Esophagus muscularis mucosa (tissue), 4 donors: Measurements from ENCODE around the gene ST8SIA2. TPM values are rescaled to one million over a fixed set of nuclear protein-coding genes. Genes with fewer than 3 reads are reported as not detected.

Source experiments
- DNase-seq: peaks from one replicate; pipeline ENCODE4 v3.0.0-alpha.2; 2017; ENCODE audit errors: extremely low spot score
- H3K27ac ChIP-seq, 4 donors: fragments of 200-600 bp; sonication (generic); replicated peaks in 1 of 4; 1 replicate in 3 of 4; 2 replicates in 1 of 4; pipeline ENCODE4 v1.5.1; 2016 to 2019; ENCODE audit warnings: mild to moderate bottlenecking in 1 of 4
- H3K27me3 ChIP-seq, 4 donors: fragments of 200-600 bp; sonication (generic); one replicate each; pipeline versions ENCODE4 v1.5.1 to v1.6.0; 2016 to 2019
- H3K36me3 ChIP-seq, 4 donors: fragments of 200-600 bp; sonication (generic); one replicate each; pipeline ENCODE4 v1.5.1; 2016 to 2019
- H3K4me1 ChIP-seq, 4 donors: fragments of 200-600 bp; sonication (generic); one replicate each; pipeline ENCODE4 v1.5.1; 2016 to 2019
- H3K4me3 ChIP-seq, 4 donors: fragments of 200-600 bp; sonication (generic); 1 replicate in 2 of 4; 2 replicates in 2 of 4; pipeline ENCODE4 v1.5.1; 2016 to 2019; ENCODE audit warnings: mild to moderate bottlenecking in 4 of 4, moderate library complexity in 1 of 4
- H3K9me3 ChIP-seq, 4 donors: fragments of 200-600 bp; sonication (generic); 1 replicate in 3 of 4; 2 replicates in 1 of 4; pipeline ENCODE4 v1.5.1; 2016 to 2019
- EP300 ChIP-seq: sonication (generic); formaldehyde crosslinking; IDR thresholded peaks from one replicate; pipeline ENCODE4 v1.6.1; 2017; ENCODE audit warnings: antibody characterized with exemption
- POLR2A ChIP-seq: fragments of 450-650 bp; IDR thresholded peaks from one replicate; pipeline ENCODE4 v1.6.1; 2017; ENCODE audit warnings: antibody characterized with exemption, moderate library complexity, mild to moderate bottlenecking, low read depth
- POLR2AphosphoS5 ChIP-seq, 2 donors: sonication (generic); formaldehyde crosslinking; IDR thresholded peaks; one replicate each; pipeline ENCODE4 v1.6.1; 2017; ENCODE audit warnings: antibody characterized with exemption in 2 of 2
- WGBS: methylation state at CpG from one replicate; pipeline ENCODE4 v1.1.5; 2018; 5-methylcytosine and 5-hydroxymethylcytosine counted together
- intact Hi-C: fragments of 100-400 bp; cut with DNase I; formaldehyde crosslinking; loops from one replicate; pipeline ENCODE4 v1.15.1; 2023
- total RNA-seq, 4 donors: library from RNA; depleted of rRNA; stranded (reverse); fragments of >200 nt; gene quantifications; one replicate each; pipeline versions ENCODE4 v1.1.0 to v1.2.1, GENCODE V29; 2016
- TF ChIP-seq, protein P1 (sequence below), 3 experiments: fragments of 200-600 bp in 2 of 3; fragments of 450-650 bp in 1 of 3; sonication (generic) in 2 of 3; IDR thresholded peaks; one replicate each; pipeline ENCODE4 v1.5.1; 2017 to 2019; ENCODE audit warnings: antibody characterized with exemption in 3 of 3, mild to moderate bottlenecking in 2 of 3, moderate library complexity in 1 of 3

The ST8SIA2 gene
- total RNA-seq, 4 donors from 2014 or later = 0.13 to 0.57 (median 0.50) TPM; not detected in 1

DNA sequence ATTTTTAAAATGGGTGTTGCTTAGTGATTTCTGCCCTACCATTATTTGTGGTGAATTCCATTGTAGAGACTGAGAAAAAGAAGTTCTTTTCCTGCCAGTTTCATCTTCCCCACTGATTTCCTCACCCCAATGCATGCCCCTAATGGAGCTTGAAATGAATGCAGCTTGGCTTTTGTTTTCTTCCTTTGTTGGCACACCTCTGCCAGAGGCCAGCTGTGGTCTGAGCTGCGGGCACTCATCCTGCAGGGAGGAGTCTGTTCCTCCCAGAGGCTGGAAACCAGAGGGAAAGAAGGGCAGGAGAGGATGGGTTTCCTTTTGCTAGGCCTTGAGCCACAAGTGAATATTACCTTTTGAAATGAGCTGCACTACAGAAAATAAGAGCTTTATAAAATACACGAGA, 9.3 kb upstream of the ST8SIA2 start:
- WGBS = 73% methylated on average over 2 of the region's 2 CpGs
- intact Hi-C loops = no loop called here

GRCh38 chr15:92385096-92385495, 8.6 kb upstream of the ST8SIA2 start:
- intact Hi-C loops = no loop called here
- peaks cover 0 to 6% (median 0%) of the 10 kb centered on the region in 4 donors for H3K9me3 ChIP-seq
- H3K27ac ChIP-seq = no peak overlapping the region
- TF ChIP-seq, protein P1, sequence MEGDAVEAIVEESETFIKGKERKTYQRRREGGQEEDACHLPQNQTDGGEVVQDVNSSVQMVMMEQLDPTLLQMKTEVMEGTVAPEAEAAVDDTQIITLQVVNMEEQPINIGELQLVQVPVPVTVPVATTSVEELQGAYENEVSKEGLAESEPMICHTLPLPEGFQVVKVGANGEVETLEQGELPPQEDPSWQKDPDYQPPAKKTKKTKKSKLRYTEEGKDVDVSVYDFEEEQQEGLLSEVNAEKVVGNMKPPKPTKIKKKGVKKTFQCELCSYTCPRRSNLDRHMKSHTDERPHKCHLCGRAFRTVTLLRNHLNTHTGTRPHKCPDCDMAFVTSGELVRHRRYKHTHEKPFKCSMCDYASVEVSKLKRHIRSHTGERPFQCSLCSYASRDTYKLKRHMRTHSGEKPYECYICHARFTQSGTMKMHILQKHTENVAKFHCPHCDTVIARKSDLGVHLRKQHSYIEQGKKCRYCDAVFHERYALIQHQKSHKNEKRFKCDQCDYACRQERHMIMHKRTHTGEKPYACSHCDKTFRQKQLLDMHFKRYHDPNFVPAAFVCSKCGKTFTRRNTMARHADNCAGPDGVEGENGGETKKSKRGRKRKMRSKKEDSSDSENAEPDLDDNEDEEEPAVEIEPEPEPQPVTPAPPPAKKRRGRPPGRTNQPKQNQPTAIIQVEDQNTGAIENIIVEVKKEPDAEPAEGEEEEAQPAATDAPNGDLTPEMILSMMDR (IDR thresholded peaks at IDR 0.05) = no peak
- TF ChIP-seq EP300 = no peak
- no peak overlapping the region for H3K4me3 ChIP-seq
- no peaks in the 10 kb centered on the region for H3K36me3 ChIP-seq
- DNase-seq = no peak
- WGBS = 96% methylated on average over 2 of the region's 2 CpGs
- no peaks in the 10 kb centered on the region for H3K4me1 ChIP-seq
- H3K27me3 ChIP-seq = peaks cover 0 to 57% (median 0%) of the 10 kb centered on the region in 4 donors

More for the DNA sequence above, 9.3 kb upstream of the ST8SIA2 start:
- Histone ChIP-seq H3K36me3 (no peaks in the 10 kb centered on the region), H3K4me1 (no peaks in the 10 kb centered on the region), H3K4me3 (no peak overlapping the region), H3K9me3 (peaks cover 0 to 9% (median 3%) of the 10 kb centered on the region in 4 donors), H3K27ac (no peak overlapping the region), H3K27me3 (peaks cover 0 to 51% (median 0%) of the 10 kb centered on the region in 4 donors)
- no peak for DNase-seq
- no peak for TF ChIP-seq POLR2A
- no peak for TF ChIP-seq POLR2AphosphoS5 (IDR thresholded peaks at IDR 0.05)
- TF ChIP-seq, protein P1 (IDR thresholded peaks at IDR 0.05) = no peak
- no peak for TF ChIP-seq EP300

DNA sequence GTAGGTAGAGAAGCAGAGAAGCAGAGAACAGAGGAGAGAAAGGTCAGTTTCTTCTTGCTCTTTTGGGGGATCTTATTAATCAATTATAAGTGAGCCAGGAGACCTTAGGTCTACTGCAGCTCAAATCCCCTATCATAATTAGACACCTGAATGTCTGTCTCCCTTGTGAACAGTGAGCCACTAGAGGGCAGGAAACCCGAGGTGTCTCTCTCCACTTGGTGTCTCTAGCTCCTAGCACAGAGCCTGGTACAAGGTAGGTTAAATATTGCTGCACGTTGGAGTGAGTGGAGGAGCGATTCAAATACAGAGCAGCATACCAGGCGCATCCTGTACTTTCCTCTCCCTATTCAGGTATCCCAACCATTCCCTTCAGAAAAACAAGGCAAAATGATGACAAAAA, 2.0 kb upstream of the ST8SIA2 start:
- Histone ChIP-seq H3K27ac (no peak overlapping the region), H3K27me3 (peaks cover 0 to 97% (median 18%) of the 10 kb centered on the region in 4 donors), H3K4me3 (no peak overlapping the region), H3K9me3 (no peaks in the 10 kb centered on the region), H3K36me3 (no peaks in the 10 kb centered on the region), H3K4me1 (peaks cover 0 to 21% (median 19%) of the 10 kb centered on the region in 4 donors)
- TF ChIP-seq POLR2A = no peak
- no peak for TF ChIP-seq EP300
- intact Hi-C loops = no loop called here
- no peak for DNase-seq
- 51% methylated on average over 4 of the region's 4 CpGs for WGBS

GRCh38 chr15:92392462-92392861, 1.2 kb upstream of the ST8SIA2 start:
- no peaks in the 10 kb centered on the region for H3K9me3 ChIP-seq
- H3K4me1 ChIP-seq = peaks cover 0 to 21% (median 19%) of the 10 kb centered on the region in 4 donors
- TF ChIP-seq EP300 = no peak
- TF ChIP-seq, protein P1 (IDR thresholded peaks at IDR 0.05) = no peak
- no peak for TF ChIP-seq POLR2AphosphoS5 (IDR thresholded peaks at IDR 0.05)
- no peak for TF ChIP-seq POLR2A
- 11% methylated on average over 3 of the region's 7 CpGs for WGBS
- no peak overlapping the region for H3K4me3 ChIP-seq
- no peak for DNase-seq
- no peak overlapping the region for H3K27ac ChIP-seq
- intact Hi-C loops = no loop called here
- H3K27me3 ChIP-seq = peaks cover 0 to 96% (median 18%) of the 10 kb centered on the region in 4 donors
- H3K36me3 ChIP-seq = no peaks in the 10 kb centered on the region

- Histone ChIP-seq H3K9me3 (no peaks in the 10 kb centered on the region), H3K27ac (no peak overlapping the region), H3K4me3 (peak overlapping the region; percentile 29 to 38 (median 32)), H3K27me3 (peaks cover 0 to 88% (median 18%) of the 10 kb centered on the region in 4 donors), H3K4me1 (peaks cover 0 to 21% (median 19%) of the 10 kb centered on the region in 4 donors), H3K36me3 (no peaks in the 10 kb centered on the region)
- intact Hi-C loops = no loop called here
- TF ChIP-seq EP300 (no peak), POLR2A (no peak), POLR2AphosphoS5 (IDR thresholded peaks at IDR 0.05) (no peak)
- TF ChIP-seq, protein P1 (IDR thresholded peaks at IDR 0.05) = no peak
- no CpG with 5 or more reads among the region's 34 CpGs for WGBS
- no peak for DNase-seq
Observed at GRCh38 chr15:92393980-92394308, 263 bp downstream of the ST8SIA2 start.
